ENCODE data around the gene PHC1. TPM values are rescaled to one million over a fixed set of nuclear protein-coding genes. Genes with fewer than 3 reads are reported as not detected.
A peak's percentile ranks its signal among the peaks of the same experiment; 100 is the strongest.

Gene PHC1
- total RNA-seq, 1 experiment from 2014 or later, result 40.3 TPM

DNA sequence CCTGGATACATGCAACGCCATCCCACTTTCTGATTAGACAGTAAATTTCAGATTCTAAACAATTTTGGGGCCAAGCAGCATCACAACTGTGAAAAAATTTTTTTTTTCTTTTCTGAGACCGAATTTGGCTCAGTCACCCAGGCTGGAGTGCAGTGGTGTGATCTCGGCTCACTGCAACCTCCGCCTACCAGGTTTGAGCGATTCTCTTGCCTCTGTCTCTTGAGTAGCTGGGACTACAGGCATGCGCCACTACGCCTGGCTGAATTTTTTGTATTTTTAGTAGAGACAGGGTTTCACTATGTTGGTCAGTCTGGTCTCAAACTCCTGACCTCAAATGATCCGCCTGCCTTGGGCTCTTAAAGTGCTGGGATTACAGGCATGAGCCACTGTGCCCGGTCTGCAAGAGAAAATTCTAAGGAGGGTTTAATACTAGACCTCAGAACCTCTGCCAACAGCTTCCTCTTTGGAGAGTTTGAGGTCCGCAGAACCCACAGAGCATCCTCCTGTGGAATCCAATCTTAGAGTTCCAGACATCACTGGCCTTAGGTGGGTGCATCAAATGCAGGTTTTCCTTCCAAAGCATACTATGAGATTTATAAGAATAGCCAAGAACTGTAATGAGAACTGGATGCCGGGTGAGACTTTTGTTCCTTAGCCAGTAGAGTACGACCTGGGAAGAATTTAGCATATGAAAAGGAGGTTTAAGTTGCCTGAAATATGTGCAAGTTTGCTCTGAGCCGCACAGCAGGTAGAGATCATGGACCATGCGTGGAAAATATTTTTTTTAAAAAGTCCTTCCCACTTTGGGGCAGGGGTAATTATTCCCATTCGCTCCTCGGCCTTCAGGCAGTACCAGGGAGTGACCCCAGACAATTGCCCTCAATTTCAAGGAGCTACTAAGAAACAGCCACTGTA, 7.8 kb upstream of the PHC1 start:
- H3K4me3 ChIP-seq (ENCODE audit: low read depth, low read length, poor library complexity, severe bottlenecking), result no peak overlapping the region
- no peaks in the 10 kb centered on the region for H3K36me3 ChIP-seq (ENCODE audit: insufficient read depth, low read length, poor library complexity, severe bottlenecking)
- no peaks in the 10 kb centered on the region for H3K9me3 ChIP-seq (ENCODE audit: low read depth, low read length, poor library complexity, severe bottlenecking)
- ChIA-PET POLR2A (ENCODE audit: low non-redundant PET) (no interaction called here), CTCF (no interaction called here)
- no TSS peak for BruUV-seq (replicated peaks)
- H3K27me3 ChIP-seq (replicated peaks; ENCODE audit: insufficient read depth, low read depth, low read length, poor library complexity), result no peaks in the 10 kb centered on the region
- intact Hi-C loops (cut with micrococcal nuclease; ENCODE audit: unreplicated experiment), result no loop called here
- no peak overlapping the region for H3K27ac ChIP-seq (ENCODE audit: low read depth, low read length, poor library complexity, severe bottlenecking)
- TF ChIP-seq EZH2 (IDR thresholded peaks at IDR 0.05; ENCODE audit: borderline replicate concordance, low read depth, low read length, poor library complexity, severe bottlenecking), result no peak
- TF ChIP-seq CTCF (conservative IDR thresholded peaks at IDR 0.05; ENCODE audit: low read depth, low read length), result no peak
- DNase-seq (ENCODE audit: low spot score), result no peak
- no peaks in the 10 kb centered on the region for H3K4me1 ChIP-seq (ENCODE audit: insufficient read depth, low read length, poor library complexity, severe bottlenecking)

DNA sequence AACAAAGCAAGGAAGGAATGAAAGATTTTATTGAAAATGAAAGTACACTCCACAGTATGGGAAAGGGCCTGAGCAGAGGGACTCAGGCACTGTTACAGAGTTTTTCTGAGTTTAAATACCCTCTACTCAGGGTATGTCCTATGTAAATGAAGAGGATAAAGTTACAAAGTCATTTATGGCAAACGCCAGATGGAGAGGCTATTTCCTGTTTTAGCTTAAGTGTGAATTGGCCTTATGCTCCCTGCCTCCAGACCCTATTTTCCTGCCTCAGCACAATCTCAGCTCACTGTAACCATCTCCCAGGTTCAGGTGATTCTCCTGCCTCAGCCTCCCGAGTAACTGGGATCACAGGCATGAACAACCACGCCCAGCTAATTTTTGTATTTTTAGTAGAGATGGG, 6.8 kb upstream of the PHC1 start:
- Histone ChIP-seq H3K36me3 (ENCODE audit: insufficient read depth, low read length, poor library complexity, severe bottlenecking) (no peaks in the 10 kb centered on the region), H3K4me3 (ENCODE audit: low read depth, low read length, poor library complexity, severe bottlenecking) (no peak overlapping the region), H3K27me3 (replicated peaks; ENCODE audit: insufficient read depth, low read depth, low read length, poor library complexity) (no peaks in the 10 kb centered on the region), H3K9me3 (ENCODE audit: low read depth, low read length, poor library complexity, severe bottlenecking) (no peaks in the 10 kb centered on the region), H3K27ac (ENCODE audit: low read depth, low read length, poor library complexity, severe bottlenecking) (no peak overlapping the region), H3K4me1 (ENCODE audit: insufficient read depth, low read length, poor library complexity, severe bottlenecking) (no peaks in the 10 kb centered on the region)
- ChIA-PET POLR2A (ENCODE audit: low non-redundant PET) (no interaction called here), CTCF (no interaction called here)
- DNase-seq (ENCODE audit: low spot score), result peak; percentile 9
- TF ChIP-seq CTCF (conservative IDR thresholded peaks at IDR 0.05; ENCODE audit: low read depth, low read length) (no peak), EZH2 (IDR thresholded peaks at IDR 0.05; ENCODE audit: borderline replicate concordance, low read depth, low read length, poor library complexity, severe bottlenecking) (no peak)
- intact Hi-C loops (cut with micrococcal nuclease; ENCODE audit: unreplicated experiment), result no loop called here
- BruUV-seq (replicated peaks), result no TSS peak

- no peak overlapping the region for H3K4me3 ChIP-seq (ENCODE audit: low read depth, low read length, poor library complexity, severe bottlenecking)
- H3K36me3 ChIP-seq (ENCODE audit: insufficient read depth, low read length, poor library complexity, severe bottlenecking), result no peaks in the 10 kb centered on the region
- ChIA-PET POLR2A (ENCODE audit: low non-redundant PET) (no interaction called here), CTCF (no interaction called here)
- peaks cover 9% of the 10 kb centered on the region for H3K4me1 ChIP-seq (ENCODE audit: insufficient read depth, low read length, poor library complexity, severe bottlenecking)
- no TSS peak for BruUV-seq (replicated peaks)
- H3K9me3 ChIP-seq (ENCODE audit: low read depth, low read length, poor library complexity, severe bottlenecking), result no peaks in the 10 kb centered on the region
- H3K27ac ChIP-seq (ENCODE audit: low read depth, low read length, poor library complexity, severe bottlenecking), result no peak overlapping the region
- TF ChIP-seq EZH2 (IDR thresholded peaks at IDR 0.05; ENCODE audit: borderline replicate concordance, low read depth, low read length, poor library complexity, severe bottlenecking), result no peak
- TF ChIP-seq CTCF (conservative IDR thresholded peaks at IDR 0.05; ENCODE audit: low read depth, low read length), result no peak
- no peaks in the 10 kb centered on the region for H3K27me3 ChIP-seq (replicated peaks; ENCODE audit: insufficient read depth, low read depth, low read length, poor library complexity)
- no peak for DNase-seq (ENCODE audit: low spot score)
- intact Hi-C loops (cut with micrococcal nuclease; ENCODE audit: unreplicated experiment), result loop anchor here (5.0 kb wide), 1 partner anchor 38 kb away; the partner anchor contains the start of gene M6PR
These were observed 4.6 kb upstream of the PHC1 start for GRCh38 chr12:8909752-8910151.
